Activated CD4-positive, alpha-beta T cell treated with anti-CD3 and anti-CD28 coated beads, Interleukin-2, Interleukin-6, amounts not matched to agents 100 ng/mL and 50 ng/mL, durations not matched to agents 16 hours and 8 hours (primary cell): ENCODE data around the gene SCYL3.

Experiments used
- DNase-seq: peaks from one replicate; pipeline ENCODE4 v3.0.0-alpha.2; 2020

The SCYL3 gene, protein sequence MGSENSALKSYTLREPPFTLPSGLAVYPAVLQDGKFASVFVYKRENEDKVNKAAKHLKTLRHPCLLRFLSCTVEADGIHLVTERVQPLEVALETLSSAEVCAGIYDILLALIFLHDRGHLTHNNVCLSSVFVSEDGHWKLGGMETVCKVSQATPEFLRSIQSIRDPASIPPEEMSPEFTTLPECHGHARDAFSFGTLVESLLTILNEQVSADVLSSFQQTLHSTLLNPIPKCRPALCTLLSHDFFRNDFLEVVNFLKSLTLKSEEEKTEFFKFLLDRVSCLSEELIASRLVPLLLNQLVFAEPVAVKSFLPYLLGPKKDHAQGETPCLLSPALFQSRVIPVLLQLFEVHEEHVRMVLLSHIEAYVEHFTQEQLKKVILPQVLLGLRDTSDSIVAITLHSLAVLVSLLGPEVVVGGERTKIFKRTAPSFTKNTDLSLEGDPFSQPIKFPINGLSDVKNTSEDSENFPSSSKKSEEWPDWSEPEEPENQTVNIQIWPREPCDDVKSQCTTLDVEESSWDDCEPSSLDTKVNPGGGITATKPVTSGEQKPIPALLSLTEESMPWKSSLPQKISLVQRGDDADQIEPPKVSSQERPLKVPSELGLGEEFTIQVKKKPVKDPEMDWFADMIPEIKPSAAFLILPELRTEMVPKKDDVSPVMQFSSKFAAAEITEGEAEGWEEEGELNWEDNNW

GRCh38 chr1:169893645-169894423 is at the start of gene SCYL3:
Gene SCYL3, minus strand, starts transcription at chr1:169893896. Its CDS starts 5,056 bp downstream, at chr1:169888840.
- DNase-seq: peak; percentile 95

GRCh38 chr1:169941982-169942830 is 48.5 kb upstream of the SCYL3 start:
- no peak for DNase-seq

GRCh38 chr1:169933984-169934725 is 40.5 kb upstream of the SCYL3 start:
- DNase-seq: no peak

- no peak for DNase-seq
These were observed 38.1 kb upstream of the SCYL3 start for GRCh38 chr1:169931795-169932231.

GRCh38 chr1:169929210-169929526 is 35.5 kb upstream of the SCYL3 start:
- no peak for DNase-seq

- DNase-seq: peak; percentile 58
These were observed 34.9 kb upstream of the SCYL3 start for GRCh38 chr1:169928438-169929209.

DNA sequence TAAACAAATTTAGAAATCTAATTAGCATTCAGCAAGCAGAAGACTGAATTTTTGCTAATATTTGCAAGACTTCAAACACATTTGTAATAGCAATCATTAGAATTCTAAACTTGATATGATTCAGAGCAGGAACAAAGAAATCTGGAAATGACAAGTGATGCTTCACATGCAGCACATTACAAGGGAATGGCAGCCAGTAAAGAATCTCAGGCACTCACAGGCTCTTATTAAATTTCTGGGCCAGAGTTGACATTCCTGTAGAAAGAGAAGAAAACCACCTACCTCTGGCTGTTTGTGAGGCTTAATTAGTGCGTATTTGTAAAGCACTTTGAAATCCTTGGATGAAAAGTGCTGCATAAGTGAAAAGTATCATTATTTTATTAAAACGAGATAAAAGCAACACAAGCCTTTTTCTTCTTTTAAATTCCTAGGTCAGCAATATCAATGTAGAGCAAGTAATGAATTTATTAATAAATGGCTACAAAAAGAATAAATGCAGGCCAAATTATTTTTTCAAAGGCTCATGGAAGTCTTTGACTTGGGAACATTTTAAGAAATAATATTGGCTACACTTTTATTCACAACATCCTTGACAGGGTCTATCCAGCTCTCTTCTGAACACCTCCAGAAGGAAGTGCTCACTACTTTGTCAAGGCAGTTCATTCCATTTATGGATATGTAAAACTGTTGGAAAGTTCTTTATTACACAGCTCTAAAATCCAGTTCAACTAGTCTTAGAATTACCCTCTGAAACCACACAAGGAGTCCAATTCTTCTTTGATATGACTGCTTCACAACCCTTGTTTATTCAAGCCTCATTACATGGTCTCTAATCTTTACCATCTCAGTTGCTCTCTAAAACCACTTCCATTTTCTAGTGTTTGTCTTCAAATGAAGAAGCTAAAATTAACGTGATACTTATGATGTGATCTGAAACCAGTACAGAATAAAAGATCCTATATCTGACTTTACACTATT is 32.1 kb upstream of the SCYL3 start:
- peak; percentile 46 for DNase-seq

DNA sequence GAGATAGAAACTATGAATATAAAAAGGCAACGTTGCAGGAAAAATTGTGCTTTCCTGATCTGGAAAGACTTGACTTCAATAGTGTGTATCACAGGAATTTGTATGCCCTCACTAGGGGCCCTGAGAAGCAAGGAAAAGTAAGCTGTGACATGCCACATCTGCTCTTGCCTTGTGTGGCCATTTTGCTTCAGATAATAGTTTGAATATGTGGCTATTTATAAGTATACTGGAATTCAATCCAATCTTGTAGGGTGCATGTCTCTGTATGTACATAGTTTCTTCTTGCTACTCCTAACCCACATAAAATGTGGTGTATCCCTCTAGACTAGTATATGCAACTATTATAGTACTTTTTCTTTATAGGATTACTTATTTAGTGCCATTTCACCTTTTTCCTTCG is 31.1 kb upstream of the SCYL3 start:
- no peak for DNase-seq

DNA sequence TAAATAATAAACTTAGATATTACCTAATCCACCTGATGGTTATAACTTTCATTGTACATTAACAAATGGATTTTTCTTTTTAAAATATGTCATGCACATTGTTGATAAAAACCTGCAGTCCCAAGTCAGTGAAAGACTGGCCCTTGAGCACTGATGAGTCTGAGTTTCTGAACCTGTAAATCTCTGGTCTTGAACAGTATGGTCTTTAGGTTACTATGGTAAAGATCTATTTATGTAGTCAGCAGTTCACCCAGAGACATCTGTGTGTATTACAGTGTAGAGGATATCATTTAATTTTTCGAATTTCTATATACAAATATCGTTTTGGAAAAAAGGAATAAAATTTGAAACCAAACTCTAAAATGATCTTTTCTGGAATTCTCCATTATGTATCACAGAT is 30.4 kb upstream of the SCYL3 start:
- DNase-seq: no peak

GRCh38 chr1:169921080-169921479 is 27.4 kb upstream of the SCYL3 start:
- DNase-seq: no peak

DNA sequence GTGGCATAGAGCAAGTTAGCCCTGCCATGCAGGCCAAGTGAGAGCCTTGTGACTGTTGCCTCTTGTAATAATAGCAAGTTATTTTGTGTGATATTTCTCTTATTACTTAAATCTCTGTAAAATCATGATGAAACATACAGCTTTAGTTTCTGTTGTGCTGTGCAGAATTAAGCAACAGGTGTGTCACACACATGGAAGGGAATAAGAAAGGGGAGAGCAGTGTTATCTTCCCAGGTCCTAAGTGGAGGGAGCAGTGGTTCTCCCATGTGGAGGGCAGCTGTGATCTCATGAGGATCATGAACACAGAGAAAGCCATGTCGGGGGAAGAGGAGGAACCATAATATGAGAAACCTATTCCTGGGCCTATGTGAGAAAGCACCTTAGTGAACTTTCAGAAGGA is 25.2 kb upstream of the SCYL3 start:
- no peak for DNase-seq

- peak; percentile 5 for DNase-seq
These were observed 24.5 kb upstream of the SCYL3 start for GRCh38 chr1:169918220-169918619.

DNA sequence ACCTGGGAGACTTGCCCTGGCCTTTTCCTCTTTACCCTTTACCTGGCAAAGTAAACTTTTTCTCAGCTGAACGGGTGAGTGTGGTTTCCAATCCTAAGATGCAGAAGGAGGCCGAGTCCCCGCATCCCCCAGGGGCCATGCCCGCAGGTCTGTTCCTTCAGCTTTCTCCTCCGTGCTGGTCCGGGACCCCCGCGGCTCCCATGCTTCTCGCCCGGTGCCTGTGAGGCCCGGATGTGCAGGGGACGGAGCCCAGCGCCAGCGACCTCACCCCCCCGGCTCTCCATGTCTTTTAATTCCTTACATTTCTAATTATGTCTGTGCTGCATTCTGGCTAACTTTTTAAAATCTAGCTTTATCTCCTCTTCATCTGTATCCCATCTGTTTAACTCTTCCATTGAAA is 21.5 kb upstream of the SCYL3 start:
- no peak for DNase-seq

DNA sequence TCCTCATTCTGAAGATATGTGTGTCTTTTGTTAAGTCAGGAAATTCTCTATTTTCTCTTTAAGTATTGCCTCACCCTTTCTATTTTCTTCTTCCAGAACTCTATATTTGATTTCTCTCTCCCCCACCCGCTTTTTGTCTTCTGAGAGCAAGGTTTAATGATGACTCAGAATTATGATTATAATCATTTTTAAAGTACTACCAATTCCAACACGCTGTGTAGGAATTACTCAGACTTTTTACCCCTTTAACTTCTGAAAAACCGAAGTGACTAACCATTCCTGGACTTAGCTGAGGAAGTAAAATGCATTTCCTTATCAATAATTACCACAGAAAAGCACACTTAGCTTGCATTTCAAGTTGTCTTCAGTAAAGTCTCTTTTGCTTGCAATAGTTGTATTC is 20.8 kb upstream of the SCYL3 start:
- DNase-seq: peak; percentile 61

- DNase-seq: no peak
These were observed 15.8 kb upstream of the SCYL3 start for GRCh38 chr1:169909499-169909898.

DNA sequence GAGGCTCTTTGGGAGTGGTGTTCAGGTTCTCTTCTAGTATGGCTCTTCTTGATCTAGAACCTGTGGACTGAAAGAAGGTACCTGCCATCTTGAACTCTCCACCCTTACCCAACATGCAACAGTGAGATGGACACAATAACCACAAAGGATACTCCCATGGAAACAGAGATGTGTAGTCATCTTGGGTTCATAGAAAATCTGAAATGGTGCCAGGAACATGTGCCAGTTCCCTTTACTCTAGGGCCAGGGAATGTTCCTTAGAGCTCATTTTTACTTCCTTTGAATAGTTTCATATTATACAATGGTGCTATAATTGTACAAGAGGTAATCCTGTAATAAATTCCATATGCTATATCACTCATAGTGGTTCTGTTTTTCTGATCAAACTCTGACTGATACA is 13.2 kb upstream of the SCYL3 start:
- no peak for DNase-seq

DNA sequence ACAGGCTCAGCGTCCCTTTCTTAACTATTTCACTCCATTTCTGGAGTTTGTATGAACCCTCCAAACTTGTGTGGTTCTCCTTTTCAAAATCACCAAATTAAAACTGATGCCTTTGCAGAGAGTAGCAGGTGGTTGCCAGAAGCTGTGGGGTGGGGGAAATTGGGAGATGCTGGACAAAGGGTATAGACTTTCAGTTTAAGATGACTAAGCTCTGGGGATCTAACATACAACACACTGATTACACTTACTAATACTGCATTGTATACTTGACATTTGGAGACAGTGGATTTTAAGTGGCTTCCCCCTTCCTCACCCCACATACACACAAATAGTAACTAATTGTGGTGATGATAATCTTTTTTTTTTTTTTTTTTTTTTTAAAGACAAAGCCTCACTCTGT is 11.1 kb upstream of the SCYL3 start:
- DNase-seq: no peak

DNA sequence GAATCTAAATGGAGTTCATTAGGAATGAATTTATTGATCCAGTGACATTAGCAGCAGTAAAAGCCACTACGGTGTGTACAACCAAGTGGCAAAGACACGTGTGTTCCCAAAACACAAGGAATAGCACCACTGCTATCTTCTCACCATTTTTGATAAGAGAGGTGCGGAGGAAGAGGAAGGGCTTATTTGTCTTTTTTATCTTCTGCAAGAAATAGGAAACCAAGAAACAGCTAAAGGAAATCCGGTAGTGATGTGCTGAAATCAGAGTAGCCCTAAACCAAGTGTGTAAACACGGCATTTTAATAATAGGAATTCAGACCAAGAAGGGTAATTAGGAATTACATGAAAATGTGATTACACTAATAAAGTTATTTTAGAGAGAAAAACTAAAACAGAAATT is 9.1 kb upstream of the SCYL3 start:
- DNase-seq: no peak

DNA sequence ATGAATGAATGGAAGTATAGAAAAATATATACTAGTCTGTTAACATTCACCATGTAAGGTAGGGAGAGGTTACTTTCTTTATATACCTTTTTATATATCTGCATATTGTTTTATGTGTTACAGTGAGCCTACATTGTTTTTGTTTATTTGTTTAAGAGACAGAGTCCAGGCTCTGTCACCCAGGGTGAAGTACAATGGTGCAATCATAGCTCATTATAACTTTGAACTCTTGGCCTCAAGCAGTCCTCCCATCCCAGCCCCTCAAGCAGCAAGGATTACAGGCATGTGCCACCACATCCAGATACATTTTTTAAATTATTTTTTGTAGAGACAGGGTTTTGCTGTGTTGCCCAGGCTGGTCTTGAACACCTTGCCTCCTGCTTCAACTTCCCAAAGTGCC is 7.4 kb upstream of the SCYL3 start:
- DNase-seq: no peak

GRCh38 chr1:169900571-169900970 is 6.9 kb upstream of the SCYL3 start:
- DNase-seq: no peak
